Liver (tissue), 9 donors: ENCODE measurements around the gene USF2. TPM values are rescaled to one million over a fixed set of nuclear protein-coding genes. Genes with fewer than 3 reads are reported as not detected.
"Not testable (repeated sequence)": the region's sequence is repeated elsewhere in the genome, so short reads cannot be mapped to it uniquely, and the experiment has no call there.

Source experiments
- DNase-seq: peaks from one replicate; pipeline ENCODE4 v3.0.0-alpha.2; 2017; ENCODE audit warnings: low spot score
- H3K27ac ChIP-seq, 2 donors: one replicate each; pipeline ENCODE4 v1.7.0; 2013; ENCODE audit warnings: inconsistent platforms in 2 of 2, low read length in 2 of 2, control low read depth in 1 of 2, low read depth in 1 of 2, mild to moderate bottlenecking in 1 of 2
- H3K27me3 ChIP-seq, 4 donors: one replicate each; pipeline versions ENCODE4 v1.6.1 to v1.7.0; 2013; ENCODE audit warnings: low read length in 3 of 4, inconsistent platforms in 1 of 4, mild to moderate bottlenecking in 1 of 4, moderate library complexity in 1 of 4; ENCODE audit not compliant: control insufficient read depth in 4 of 4, insufficient read depth in 4 of 4
- H3K36me3 ChIP-seq, 4 donors: one replicate each; pipeline versions ENCODE4 v1.6.1 to v1.7.0; 2013; ENCODE audit warnings: low read length in 3 of 4, mild to moderate bottlenecking in 3 of 4, low read depth in 1 of 4, moderate library complexity in 1 of 4; ENCODE audit not compliant: control insufficient read depth in 4 of 4, insufficient read depth in 3 of 4
- H3K4me1 ChIP-seq, 4 donors: one replicate each; pipeline versions ENCODE4 v1.6.1 to v1.7.0; 2013; ENCODE audit warnings: low read length in 3 of 4, mild to moderate bottlenecking in 3 of 4, moderate library complexity in 1 of 4; ENCODE audit not compliant: control insufficient read depth in 4 of 4, insufficient read depth in 4 of 4
- H3K4me3 ChIP-seq, 3 donors: one replicate each; pipeline versions ENCODE4 v1.6.1 to v1.7.0; 2013; ENCODE audit warnings: low read length in 3 of 3, control low read depth in 1 of 3, low read depth in 1 of 3, mild to moderate bottlenecking in 1 of 3
- H3K9ac ChIP-seq, 2 donors: one replicate each; pipeline ENCODE4 v1.7.0; 2013; ENCODE audit warnings: low read length in 2 of 2, mild to moderate bottlenecking in 2 of 2, moderate library complexity in 2 of 2, control low read depth in 1 of 2, low read depth in 1 of 2
- H3K9me3 ChIP-seq, 4 donors: one replicate each; pipeline versions ENCODE4 v1.6.1 to v1.7.0; 2013; ENCODE audit warnings: low read length in 3 of 4; ENCODE audit not compliant: control insufficient read depth in 4 of 4
- CTCF ChIP-seq: fragments of 150-350 bp; IDR thresholded peaks from 2 replicates; pipeline ENCODE4 v1.5.1; 2017; ENCODE audit warnings: improper control_type of control experiment, low read depth, low read length; ENCODE audit not compliant: missing input control
- EGR1 ChIP-seq, 2 donors: IDR thresholded peaks; 2 replicates each; pipeline ENCODE4 v1.6.1; 2016 to 2018; ENCODE audit warnings: antibody characterized with exemption in 2 of 2, low read depth in 2 of 2
- GABPA ChIP-seq, 2 donors: IDR thresholded peaks in 1 of 2; conservative IDR thresholded peaks in 1 of 2; 2 replicates each; pipeline ENCODE4 v1.6.1; 2016; ENCODE audit warnings: antibody characterized with exemption in 2 of 2, mild to moderate bottlenecking in 1 of 2, moderate library complexity in 1 of 2
- HNF4A ChIP-seq, 2 donors: conservative IDR thresholded peaks; 2 replicates each; pipeline ENCODE4 v1.6.1; 2016; ENCODE audit warnings: antibody characterized with exemption in 2 of 2, mild to moderate bottlenecking in 2 of 2
- HNF4G ChIP-seq: IDR thresholded peaks from 2 replicates; pipeline ENCODE4 v1.6.1; 2016; ENCODE audit warnings: antibody characterized with exemption
- JUND ChIP-seq, 2 donors: IDR thresholded peaks; 2 replicates each; pipeline ENCODE4 v1.6.1; 2016; ENCODE audit warnings: antibody characterized with exemption in 2 of 2
- NR2F2 ChIP-seq: IDR thresholded peaks from 2 replicates; pipeline ENCODE4 v1.6.1; 2016; ENCODE audit warnings: antibody characterized with exemption
- RAD21 ChIP-seq, 2 donors: IDR thresholded peaks; 2 replicates each; pipeline ENCODE4 v1.6.1; 2016; ENCODE audit warnings: antibody characterized with exemption in 2 of 2, mild to moderate bottlenecking in 2 of 2
- REST ChIP-seq: IDR thresholded peaks from 2 replicates; pipeline ENCODE4 v1.6.1; 2016; ENCODE audit warnings: antibody characterized with exemption, mild to moderate bottlenecking
- TAF1 ChIP-seq: conservative IDR thresholded peaks from 2 replicates; pipeline ENCODE4 v1.6.1; 2016; ENCODE audit warnings: antibody characterized with exemption, mild to moderate bottlenecking
- YY1 ChIP-seq: IDR thresholded peaks from 2 replicates; pipeline ENCODE4 v1.6.1; 2016; ENCODE audit warnings: antibody characterized with exemption, mild to moderate bottlenecking
- ZBTB33 ChIP-seq: IDR thresholded peaks from 2 replicates; pipeline ENCODE4 v1.6.1; 2016; ENCODE audit warnings: antibody characterized with exemption
- WGBS: extraction: QIAGEN DNeasy Blood & Tissue Kit; methylation state at CpG from one replicate; pipeline ENCODE4 v1.1.7; 2013; 5-methylcytosine and 5-hydroxymethylcytosine counted together
- polyA plus RNA-seq, 2 donors: library from polyadenylated mRNA; stranded (reverse) in 1 of 2; unstranded in 1 of 2; fragments of 200-250 nt in 1 of 2; fragments of >200 nt in 1 of 2; fragmentation: Nextera tagmentation in 1 of 2; extraction: Ambion mirVana in 1 of 2; gene quantifications; one replicate each; pipeline versions ENCODE4 v1.2.1 to v1.2.3, GENCODE V29; 2013 to 2015
- total RNA-seq, 2 donors: library from RNA; depleted of rRNA; stranded (reverse); fragments of >200 nt; gene quantifications; one replicate each; pipeline ENCODE4 v1.2.3, GENCODE V29; 2014
- donor health status: healthy.
- donor health status: healthy.
- donor health status: healthy.
- donor health status: healthy.
- donor health status: healthy.

Gene USF2
- total and polyA plus RNA-seq, 4 donors = 22.8 to 85.9 (median 55.9) TPM

GRCh38 chr19:35236638-35237400 lies 31.9 kb upstream of the USF2 start:
- H3K9ac ChIP-seq = no peak overlapping the region
- DNase-seq = no peak
- H3K4me3 ChIP-seq = no peak overlapping the region
- no peaks in the 10 kb centered on the region for H3K27me3 ChIP-seq
- H3K9me3 ChIP-seq = no peaks in the 10 kb centered on the region
- 80% methylated on average over 6 of the region's 6 CpGs for WGBS
- H3K27ac ChIP-seq = no peak overlapping the region
- no peaks in the 10 kb centered on the region for H3K36me3 ChIP-seq
- no peak for TF ChIP-seq GABPA (IDR thresholded peaks at IDR 0.05 in 1 of 2, conservative IDR thresholded peaks at IDR 0.05 in 1 of 2)
- no peak for TF ChIP-seq HNF4G
- TF ChIP-seq EGR1 (IDR thresholded peaks at IDR 0.05; ENCODE audit: low read depth in 2 of 2) = no peak
- peak; percentile 11 for TF ChIP-seq CTCF
- no peak for TF ChIP-seq JUND (IDR thresholded peaks at IDR 0.05)
- no peak for TF ChIP-seq YY1
- TF ChIP-seq HNF4A (conservative IDR thresholded peaks at IDR 0.05) = no peak
- no peak for TF ChIP-seq NR2F2
- TF ChIP-seq TAF1 = no peak
- TF ChIP-seq RAD21 (IDR thresholded peaks at IDR 0.05) = peak; percentile 46 to 56
- TF ChIP-seq ZBTB33 = no peak
- TF ChIP-seq REST = no peak
- no peaks in the 10 kb centered on the region for H3K4me1 ChIP-seq

- H3K9me3 ChIP-seq, H3K4me3 ChIP-seq, H3K27me3 ChIP-seq, H3K4me1 ChIP-seq, H3K36me3 ChIP-seq, H3K9ac ChIP-seq, H3K27ac ChIP-seq, DNase-seq: not testable (repeated sequence)
- 89% methylated on average over 1 of the region's 1 CpG for WGBS
Measured at GRCh38 chr19:35239597-35239996, 29.2 kb upstream of the USF2 start.
